Left ventricle myocardium inferior (tissue), 1 donor: Measurements from ENCODE around the gene CASKIN1. TPM values are rescaled to one million over a fixed set of nuclear protein-coding genes. Genes with fewer than 3 reads are reported as not detected.

ENCODE experiments used
- DNase-seq: peaks from one replicate; pipeline ENCODE4 v3.0.0-alpha.2; 2020
- H3K27ac ChIP-seq: fragments of 200-600 bp; replicated peaks from 2 replicates; pipeline ENCODE4 v1.8.0; 2021
- H3K27me3 ChIP-seq: fragments of 200-600 bp; 2 replicates; pipeline ENCODE4 v1.8.0; 2021; ENCODE audit warnings: low read depth
- H3K36me3 ChIP-seq: fragments of 200-600 bp; 2 replicates; pipeline ENCODE4 v1.8.0; 2021
- H3K4me1 ChIP-seq: fragments of 200-600 bp; 2 replicates; pipeline ENCODE4 v1.8.0; 2021
- H3K4me3 ChIP-seq: fragments of 200-600 bp; 2 replicates; pipeline ENCODE4 v1.8.0; 2021; ENCODE audit warnings: mild to moderate bottlenecking, moderate library complexity
- H3K9me3 ChIP-seq: fragments of 200-600 bp; replicated peaks from 2 replicates; pipeline ENCODE4 v1.8.0; 2021
- CTCF ChIP-seq: fragments of 200-600 bp; IDR thresholded peaks from 2 replicates; pipeline ENCODE4 v1.8.0; 2021; ENCODE audit warnings: antibody characterized with exemption, mild to moderate bottlenecking, borderline replicate concordance
- intact Hi-C: fragments of 100-400 bp; cut with micrococcal nuclease; formaldehyde crosslinking; loops from one replicate; pipeline ENCODE4 v1.11.0; 2022
- total RNA-seq: library from RNA; stranded (reverse); fragmentation: NEBNext Ultra II Directional; extraction: Animal tissue kit (Norgen Biotek cat#: 25700); gene quantifications from one replicate; pipeline ENCODE4 v1.2.1, GENCODE V29; 2021
- donor health status: DM: no; HTN: yes; CAD: no; lungs with severe emphysema.

Gene CASKIN1
- total RNA-seq, 1 donor from 2014 or later, result 4.0 TPM

- intact Hi-C loops, result no loop called here
- Histone ChIP-seq H3K27ac (peak overlapping the region; percentile 89), H3K36me3 (peaks cover 8% of the 10 kb centered on the region), H3K27me3 (no peaks in the 10 kb centered on the region), H3K4me3 (peak overlapping the region; percentile 83), H3K9me3 (no peaks in the 10 kb centered on the region), H3K4me1 (peaks cover 92% of the 10 kb centered on the region)
- DNase-seq, result no peak
- no peak for TF ChIP-seq CTCF
These were observed 41.8 kb downstream of the CASKIN1 start for GRCh38 chr16:2154533-2155090.

GRCh38 chr16:2152695-2153506 is 43.5 kb downstream of the CASKIN1 start:
- DNase-seq, result no peak
- intact Hi-C loops, result no loop called here

GRCh38 chr16:2151188-2152091 is 45.0 kb downstream of the CASKIN1 start:
- intact Hi-C loops, result no loop called here
- Histone ChIP-seq H3K27me3 (no peaks in the 10 kb centered on the region), H3K27ac (peak overlapping the region; percentile 23)

More at GRCh38 chr16:2152695-2153506, 43.5 kb downstream of the CASKIN1 start:
- Histone ChIP-seq H3K4me1 (peaks cover 91% of the 10 kb centered on the region), H3K4me3 (peak overlapping the region; percentile 83), H3K27me3 (no peaks in the 10 kb centered on the region), H3K36me3 (peaks cover 8% of the 10 kb centered on the region), H3K27ac (peak overlapping the region; percentile 89), H3K9me3 (no peaks in the 10 kb centered on the region)
- TF ChIP-seq CTCF, result no peak

GRCh38 chr16:2150418-2151187 is 45.8 kb downstream of the CASKIN1 start:
- Histone ChIP-seq H3K36me3 (peaks cover 8% of the 10 kb centered on the region), H3K27ac (peak overlapping the region; percentile 23), H3K4me3 (no peak overlapping the region), H3K9me3 (no peaks in the 10 kb centered on the region), H3K4me1 (peaks cover 79% of the 10 kb centered on the region), H3K27me3 (no peaks in the 10 kb centered on the region)
- intact Hi-C loops, result no loop called here
- TF ChIP-seq CTCF, result no peak
- DNase-seq, result no peak

More at GRCh38 chr16:2151188-2152091, 45.0 kb downstream of the CASKIN1 start:
- Histone ChIP-seq H3K9me3 (no peaks in the 10 kb centered on the region), H3K4me3 (no peak overlapping the region), H3K36me3 (peaks cover 8% of the 10 kb centered on the region), H3K4me1 (peaks cover 84% of the 10 kb centered on the region)
- DNase-seq, result no peak
- TF ChIP-seq CTCF, result no peak
